ENCODE results near the gene RTP1. TPM values are rescaled to one million over a fixed set of nuclear protein-coding genes. Genes with fewer than 3 reads are reported as not detected.

RTP1 gene
- polyA plus RNA-seq, 1 of the 3 experiments (the other 2 are of a cell fraction): not detected

GRCh38 chr3:187230011-187230410 is 32.7 kb downstream of the RTP1 start (continued):
- TF ChIP-seq RCOR1 (IDR thresholded peaks at IDR 0.05; ENCODE audit: low read length) (no peak), RFX5 (IDR thresholded peaks at IDR 0.05; ENCODE audit: low read length) (no peak), EP300 (IDR thresholded peaks at IDR 0.05; ENCODE audit: borderline replicate concordance in 1 of 2, low read depth in 1 of 2, low read length in 1 of 2) (no peak), TEAD4 (IDR thresholded peaks at IDR 0.05; ENCODE audit: borderline replicate concordance, insufficient read depth) (no peak), YY1 (IDR thresholded peaks at IDR 0.05; ENCODE audit: low read depth) (no peak), CHD2 (IDR thresholded peaks at IDR 0.05; ENCODE audit: low read length, partially characterized antibody) (no peak)

- H3K79me2 ChIP-seq (ENCODE audit: insufficient read depth): no peaks in the 10 kb centered on the region
- H3K9ac ChIP-seq: no peak overlapping the region
- CTCF ChIA-PET: interaction anchor here (0.9 kb wide), 1 partner anchor 17 kb away, joined by 3 read pairs; no protein-coding TSS in a partner anchor
- H3K27me3 ChIP-seq (ENCODE audit: insufficient read depth): peaks cover 9% of the 10 kb centered on the region; the same call in 1 of the 2 replicates
- no peak overlapping the region for H3K4me3 ChIP-seq (ENCODE audit: low read depth in 2 of 2, low read length in 1 of 2)
- H3F3A ChIP-seq (replicated peaks; ENCODE audit: insufficient read depth): no peaks in the 10 kb centered on the region
- no peak for DNase-seq
- no peaks in the 10 kb centered on the region for H3K9me3 ChIP-seq
- TF ChIP-seq PBX3 (IDR thresholded peaks at IDR 0.05) (no peak), JUND (IDR thresholded peaks at IDR 0.05) (no peak), RXRA (IDR thresholded peaks at IDR 0.05; ENCODE audit: borderline replicate concordance, low read depth) (no peak), GABPA (IDR thresholded peaks at IDR 0.05; ENCODE audit: low read depth) (no peak), RFX5 (IDR thresholded peaks at IDR 0.05; ENCODE audit: low read length) (no peak), EP300 (IDR thresholded peaks at IDR 0.05; ENCODE audit: borderline replicate concordance in 1 of 2, low read depth in 1 of 2, low read length in 1 of 2) (no peak), GATA2 (CRISPR knock-in tag; IDR thresholded peaks at IDR 0.05) (no peak), NFIC (IDR thresholded peaks at IDR 0.05; ENCODE audit: borderline replicate concordance) (no peak), USF1 (IDR thresholded peaks at IDR 0.05; ENCODE audit: borderline replicate concordance, low read depth) (no peak)
- 17% methylated on average over 1 of the region's 1 CpG for WGBS (ENCODE audit: low lambda C conversion rate)
- no peak overlapping the region for H3K27ac ChIP-seq (ENCODE audit: low read depth in 2 of 2, low read length in 1 of 2)
- H3K9me2 ChIP-seq: no peaks in the 10 kb centered on the region
- H4K20me1 ChIP-seq (ENCODE audit: insufficient read depth): no peaks in the 10 kb centered on the region
- no peak overlapping the region for H3K4me2 ChIP-seq
- H3K4me1 ChIP-seq (ENCODE audit: control insufficient read depth in 1 of 2, insufficient read depth in 2 of 2, low read depth in 1 of 2, low read length in 1 of 2): no peaks in the 10 kb centered on the region
- POLR2A ChIA-PET: no interaction called here
- H3K36me3 ChIP-seq (replicated peaks in 1 of 2; ENCODE audit: control insufficient read depth in 1 of 2, insufficient read depth in 2 of 2, low read length in 1 of 2): no peaks in the 10 kb centered on the region
- H2AFZ ChIP-seq (ENCODE audit: low read depth): no peak overlapping the region
Measured at GRCh38 chr3:187236962-187237361, 39.7 kb downstream of the RTP1 start.

- no peaks in the 10 kb centered on the region for H3K9me3 ChIP-seq
- no peak overlapping the region for H3K4me2 ChIP-seq
- H3K9me2 ChIP-seq: no peaks in the 10 kb centered on the region
- no peak overlapping the region for H2AFZ ChIP-seq (ENCODE audit: low read depth)
- H3K36me3 ChIP-seq (replicated peaks in 1 of 2; ENCODE audit: control insufficient read depth in 1 of 2, insufficient read depth in 2 of 2, low read length in 1 of 2): no peaks in the 10 kb centered on the region
- no peak for DNase-seq
- no peak for TF ChIP-seq SIN3A (IDR thresholded peaks at IDR 0.05; ENCODE audit: borderline replicate concordance, low read depth, low read length)
- no peak for TF ChIP-seq CTCF (IDR thresholded peaks at IDR 0.05)
- TF ChIP-seq RXRA (IDR thresholded peaks at IDR 0.05; ENCODE audit: borderline replicate concordance, low read depth): no peak
- no peak for TF ChIP-seq POLR2AphosphoS5 (IDR thresholded peaks at IDR 0.05; ENCODE audit: low read depth, low read length)
- no peak for TF ChIP-seq EP300 (IDR thresholded peaks at IDR 0.05; ENCODE audit: borderline replicate concordance in 1 of 2, low read depth in 1 of 2, low read length in 1 of 2)
- TF ChIP-seq MXI1 (IDR thresholded peaks at IDR 0.05; ENCODE audit: low read depth, low read length): no peak
- TF ChIP-seq GABPA (IDR thresholded peaks at IDR 0.05; ENCODE audit: low read depth): no peak
- TF ChIP-seq YY1 (IDR thresholded peaks at IDR 0.05; ENCODE audit: low read depth): no peak
- no peak for TF ChIP-seq GATA2 (CRISPR knock-in tag; IDR thresholded peaks at IDR 0.05)
- ChIA-PET POLR2A (no interaction called here), CTCF (no interaction called here)
- peaks cover 9% of the 10 kb centered on the region; the same call in 1 of the 2 replicates for H3K27me3 ChIP-seq (ENCODE audit: insufficient read depth)
- no peaks in the 10 kb centered on the region for H3K79me2 ChIP-seq (ENCODE audit: insufficient read depth)
- H3K9ac ChIP-seq: no peak overlapping the region
- no peaks in the 10 kb centered on the region for H3K4me1 ChIP-seq (ENCODE audit: control insufficient read depth in 1 of 2, insufficient read depth in 2 of 2, low read depth in 1 of 2, low read length in 1 of 2)
- no peaks in the 10 kb centered on the region for H3F3A ChIP-seq (replicated peaks; ENCODE audit: insufficient read depth)
- no peak overlapping the region for H3K27ac ChIP-seq (ENCODE audit: low read depth in 2 of 2, low read length in 1 of 2)
- no peak overlapping the region for H3K4me3 ChIP-seq (ENCODE audit: low read depth in 2 of 2, low read length in 1 of 2)
- no peaks in the 10 kb centered on the region for H4K20me1 ChIP-seq (ENCODE audit: insufficient read depth)
Measured at GRCh38 chr3:187237741-187238140, 40.5 kb downstream of the RTP1 start.
